Astrocyte (in vitro differentiated cells and primary cell): ENCODE results near the gene SLC5A12.

Source experiments
- EZH2 ChIP-seq: IDR thresholded peaks from 2 replicates; pipeline ENCODE4 v1.6.1; 2012; ENCODE audit warnings: mild to moderate bottlenecking, low read length, inconsistent platforms; ENCODE audit not compliant: insufficient read depth
- TF ChIP-seq, protein P1 (sequence below): IDR thresholded peaks from 2 replicates; pipeline ENCODE4 v1.5.1; 2011; ENCODE audit warnings: low read depth, mild to moderate bottlenecking, inconsistent platforms, low read length, moderate library complexity; ENCODE audit not compliant: insufficient read depth

DNA sequence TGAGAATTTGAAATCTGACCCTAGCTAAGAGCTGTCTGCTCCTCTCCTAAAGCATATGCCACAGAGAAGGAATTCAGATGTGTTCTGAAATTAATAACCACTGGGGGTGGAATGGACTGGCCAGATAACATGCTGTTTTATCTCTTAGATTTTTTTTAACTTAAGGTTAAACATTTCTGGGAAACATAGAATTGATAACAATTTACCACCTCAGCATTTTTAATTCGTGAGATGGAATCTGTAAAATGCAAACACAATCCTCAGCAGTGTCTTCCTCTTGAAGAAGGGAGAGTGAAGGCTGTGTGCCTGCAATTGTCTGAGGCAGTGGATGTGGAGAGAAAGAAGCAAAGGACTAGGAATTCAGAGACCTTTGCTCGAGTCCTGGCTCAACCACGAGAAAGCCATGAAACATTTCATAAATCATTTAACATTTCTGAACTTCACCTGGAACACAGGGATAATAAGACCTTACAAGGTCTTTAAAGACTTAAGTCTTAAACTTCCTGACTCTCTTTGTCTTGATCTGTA, at the start of gene SLC5A12:
- TF ChIP-seq, protein P1, sequence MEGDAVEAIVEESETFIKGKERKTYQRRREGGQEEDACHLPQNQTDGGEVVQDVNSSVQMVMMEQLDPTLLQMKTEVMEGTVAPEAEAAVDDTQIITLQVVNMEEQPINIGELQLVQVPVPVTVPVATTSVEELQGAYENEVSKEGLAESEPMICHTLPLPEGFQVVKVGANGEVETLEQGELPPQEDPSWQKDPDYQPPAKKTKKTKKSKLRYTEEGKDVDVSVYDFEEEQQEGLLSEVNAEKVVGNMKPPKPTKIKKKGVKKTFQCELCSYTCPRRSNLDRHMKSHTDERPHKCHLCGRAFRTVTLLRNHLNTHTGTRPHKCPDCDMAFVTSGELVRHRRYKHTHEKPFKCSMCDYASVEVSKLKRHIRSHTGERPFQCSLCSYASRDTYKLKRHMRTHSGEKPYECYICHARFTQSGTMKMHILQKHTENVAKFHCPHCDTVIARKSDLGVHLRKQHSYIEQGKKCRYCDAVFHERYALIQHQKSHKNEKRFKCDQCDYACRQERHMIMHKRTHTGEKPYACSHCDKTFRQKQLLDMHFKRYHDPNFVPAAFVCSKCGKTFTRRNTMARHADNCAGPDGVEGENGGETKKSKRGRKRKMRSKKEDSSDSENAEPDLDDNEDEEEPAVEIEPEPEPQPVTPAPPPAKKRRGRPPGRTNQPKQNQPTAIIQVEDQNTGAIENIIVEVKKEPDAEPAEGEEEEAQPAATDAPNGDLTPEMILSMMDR: no peak
- no peak for TF ChIP-seq EZH2
